GM19452 (cell line): ENCODE results near the gene RAB21.

Source experiments
- ATAC-seq: cut with Tn5 transposase; IDR thresholded peaks from one replicate; pipeline ENCODE4 v1.9.1; 2021; ENCODE audit not compliant: unreplicated experiment

RAB21 gene, protein sequence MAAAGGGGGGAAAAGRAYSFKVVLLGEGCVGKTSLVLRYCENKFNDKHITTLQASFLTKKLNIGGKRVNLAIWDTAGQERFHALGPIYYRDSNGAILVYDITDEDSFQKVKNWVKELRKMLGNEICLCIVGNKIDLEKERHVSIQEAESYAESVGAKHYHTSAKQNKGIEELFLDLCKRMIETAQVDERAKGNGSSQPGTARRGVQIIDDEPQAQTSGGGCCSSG

DNA sequence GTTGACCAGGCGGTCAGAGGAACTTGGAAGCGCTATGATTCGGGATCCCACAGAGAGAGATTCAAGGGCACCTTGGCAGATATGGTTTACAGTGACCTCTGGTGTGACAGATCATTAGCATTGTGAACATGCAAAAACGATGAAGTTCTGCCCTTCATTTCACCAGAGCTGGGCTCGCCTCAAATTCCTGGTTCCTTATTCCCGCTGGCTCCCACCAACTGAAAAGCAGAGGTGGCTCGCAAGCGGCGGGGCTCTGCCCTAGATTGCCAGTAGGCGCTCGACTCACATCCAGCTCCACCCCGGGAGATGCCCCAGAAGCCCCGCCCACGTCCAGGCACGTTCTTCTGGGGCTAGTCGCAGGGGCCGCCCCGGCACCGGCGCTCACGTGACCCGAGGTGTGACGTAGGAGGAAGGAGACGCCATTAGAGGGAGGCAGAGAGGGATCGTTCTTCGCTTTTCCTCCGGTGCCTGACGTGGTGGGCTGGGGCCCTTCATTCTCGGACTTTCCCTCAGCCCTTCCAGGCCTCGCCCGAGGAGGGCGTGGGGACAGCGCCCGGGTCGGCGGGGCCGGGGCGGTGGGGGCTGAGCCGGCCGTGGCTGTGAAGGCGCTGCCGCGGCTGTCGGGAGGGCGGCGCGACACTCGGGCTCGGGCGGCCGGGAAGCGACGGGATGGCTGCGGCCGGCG is at the start of gene RAB21:
Gene RAB21 (plus strand): TSS at position 403 of the 685 bp plus-strand sequence. CDS start 267 bp downstream, at position 670.
- peak; percentile 95 for ATAC-seq

DNA sequence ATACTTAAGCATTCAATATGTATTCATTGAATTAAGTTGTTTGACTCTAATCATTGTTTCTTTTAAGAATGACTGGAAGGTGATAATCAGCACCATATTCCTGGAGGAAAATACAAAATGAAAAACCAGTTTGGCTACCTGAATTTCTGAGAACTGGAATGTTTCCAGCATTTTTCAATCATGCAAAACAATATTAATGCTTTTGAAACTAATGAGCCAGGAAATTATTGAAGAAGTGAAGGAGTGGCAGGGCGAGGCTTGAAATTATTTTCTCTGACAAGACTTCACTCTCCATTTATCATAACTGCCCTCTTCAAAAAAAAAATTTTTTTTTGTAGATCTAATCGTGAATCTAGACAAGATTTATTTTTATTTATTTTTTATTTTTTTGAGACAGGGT is 49.7 kb upstream of the RAB21 start:
- ATAC-seq: no peak

DNA sequence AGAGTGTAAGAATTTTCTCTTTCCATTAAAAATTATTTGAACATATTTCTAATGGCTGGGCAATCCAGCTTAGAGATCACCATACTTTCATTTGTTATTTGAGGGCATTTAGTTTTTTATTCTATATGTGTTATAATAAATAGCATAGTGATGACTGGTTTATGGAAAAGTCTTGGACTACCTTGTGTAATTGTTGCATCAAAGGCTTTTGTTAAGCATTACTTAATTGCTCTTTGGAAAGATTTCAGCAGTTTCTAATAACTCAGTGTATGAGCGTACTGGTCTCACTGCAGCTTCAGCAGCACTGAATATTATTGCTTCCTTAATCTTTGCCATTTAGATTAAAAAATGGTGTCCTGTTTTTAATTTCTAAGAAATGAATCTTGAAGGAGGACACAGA is 46.0 kb upstream of the RAB21 start:
- ATAC-seq: no peak

DNA sequence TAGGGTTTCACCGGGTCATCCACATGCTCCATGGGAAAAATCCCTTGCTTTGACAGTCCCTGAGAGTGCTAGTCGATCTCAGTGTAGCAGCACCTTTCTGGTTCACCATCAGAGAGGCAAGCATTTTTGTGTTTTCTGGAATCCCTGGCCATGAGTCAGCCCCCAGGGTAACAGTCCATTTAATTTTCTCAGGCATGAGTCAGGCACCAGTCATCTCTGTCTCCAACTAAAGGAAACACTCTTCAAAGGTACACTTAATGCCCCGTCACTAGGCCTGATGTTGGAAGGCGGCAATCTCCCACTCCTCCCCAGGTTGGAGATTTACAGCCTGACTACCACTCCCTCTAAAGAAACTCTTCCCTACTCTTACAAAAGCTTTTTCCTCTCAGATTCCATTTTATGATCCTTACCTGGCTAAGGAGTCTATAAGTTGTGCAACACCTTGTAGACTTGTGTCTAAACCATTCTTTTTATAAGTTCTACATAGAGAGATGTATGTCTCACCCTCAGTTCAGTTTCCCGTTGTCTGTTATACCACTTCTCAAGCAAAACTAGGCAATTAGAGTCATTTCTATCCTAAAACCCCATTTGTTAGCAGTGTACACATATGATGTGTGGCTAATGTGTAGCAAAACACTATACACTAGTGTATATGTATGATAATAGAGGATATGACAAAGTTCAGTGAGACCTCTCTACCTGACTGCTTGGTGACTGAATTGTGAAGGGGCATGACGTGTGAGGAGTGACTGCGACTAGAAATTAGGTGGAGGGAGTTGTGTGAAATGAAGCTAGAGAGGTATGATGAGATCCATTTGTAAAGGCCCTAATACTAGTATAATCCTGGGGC is 44.2 kb upstream of the RAB21 start:
- ATAC-seq: no peak

DNA sequence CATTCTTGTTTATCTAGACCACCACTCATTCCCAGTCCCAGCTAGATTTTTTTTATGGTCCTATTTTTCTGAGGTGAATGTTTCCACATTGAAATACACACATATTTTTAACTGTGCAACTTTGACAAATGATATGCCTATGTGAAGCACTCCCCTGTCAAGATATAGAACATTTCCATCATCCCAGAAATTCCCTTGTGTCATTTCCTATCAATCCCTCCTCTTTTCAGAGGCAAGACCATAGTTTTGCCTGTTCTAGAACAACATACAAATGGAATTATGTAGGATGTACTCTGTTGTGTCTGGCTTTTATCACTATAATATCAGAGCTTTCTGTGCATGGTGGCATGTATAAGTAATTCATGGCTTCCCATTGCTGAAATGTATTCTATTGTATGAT is 36.1 kb upstream of the RAB21 start:
- ATAC-seq: no peak

DNA sequence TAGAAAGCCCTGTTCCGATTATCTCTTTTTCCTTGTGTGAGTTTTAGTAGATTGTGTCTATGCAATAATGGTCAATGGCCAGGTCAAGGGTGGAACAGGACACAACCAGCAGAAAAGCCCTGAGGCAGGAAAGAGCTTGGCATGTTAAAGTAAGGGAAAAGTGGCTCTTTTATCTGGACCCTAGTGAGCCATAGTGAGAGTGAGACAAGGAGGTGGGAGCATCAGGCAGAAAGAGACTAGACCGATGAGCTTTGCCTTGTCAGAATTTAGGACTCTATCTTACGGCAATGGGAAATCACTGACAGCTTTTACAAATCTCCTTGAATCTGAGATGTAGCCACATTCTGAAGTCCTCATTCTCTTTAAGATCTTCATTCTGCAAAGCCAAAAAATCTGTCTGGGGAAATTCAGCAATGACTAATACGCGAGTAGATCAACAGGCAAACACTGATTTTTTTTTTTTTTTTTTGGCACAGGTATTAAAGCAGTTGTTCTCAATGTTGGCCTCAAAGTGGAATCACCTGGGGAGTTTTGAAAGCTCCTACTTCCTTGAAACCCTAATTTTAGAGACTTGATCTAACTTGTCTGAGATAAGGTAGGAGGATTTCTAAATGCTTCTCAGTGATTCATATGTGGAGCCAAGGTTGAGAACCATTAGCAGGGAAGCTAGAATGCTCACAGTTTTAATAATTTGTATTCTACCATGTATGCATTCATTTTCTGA is 34.9 kb upstream of the RAB21 start:
- no peak for ATAC-seq

DNA sequence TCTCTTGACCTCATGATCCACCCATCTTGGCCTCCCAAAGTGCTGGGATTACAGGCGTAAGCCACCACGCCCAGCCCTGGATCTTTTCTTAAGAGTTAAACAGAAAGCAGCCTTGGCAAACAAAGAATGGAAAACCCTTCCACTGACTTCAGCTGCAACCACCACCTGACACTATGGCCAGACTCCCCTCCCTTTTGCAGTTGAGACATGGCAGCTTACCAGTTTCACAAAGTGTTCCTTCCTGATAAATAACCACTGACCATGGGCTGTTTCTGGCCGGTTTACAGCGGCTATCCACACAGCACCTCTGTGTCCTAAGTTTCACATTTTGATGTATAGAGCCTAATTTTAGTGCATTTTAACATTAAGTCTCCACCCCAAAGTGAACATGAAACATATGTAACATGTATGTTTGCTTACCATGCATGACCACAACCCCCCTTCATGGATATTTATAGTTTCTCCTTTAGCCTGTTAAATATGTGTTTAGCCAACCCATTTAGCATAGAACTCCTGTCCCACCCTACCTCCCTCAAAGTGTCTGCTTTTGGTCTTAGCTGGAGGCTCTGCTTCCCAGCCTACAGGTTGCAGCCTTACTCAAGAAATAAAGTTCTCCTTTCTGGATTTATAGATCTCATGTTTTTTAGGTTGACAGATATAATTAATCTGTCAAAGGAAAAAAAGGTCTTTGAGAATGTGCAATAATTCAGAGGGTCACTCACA is 32.7 kb upstream of the RAB21 start:
- ATAC-seq: no peak

DNA sequence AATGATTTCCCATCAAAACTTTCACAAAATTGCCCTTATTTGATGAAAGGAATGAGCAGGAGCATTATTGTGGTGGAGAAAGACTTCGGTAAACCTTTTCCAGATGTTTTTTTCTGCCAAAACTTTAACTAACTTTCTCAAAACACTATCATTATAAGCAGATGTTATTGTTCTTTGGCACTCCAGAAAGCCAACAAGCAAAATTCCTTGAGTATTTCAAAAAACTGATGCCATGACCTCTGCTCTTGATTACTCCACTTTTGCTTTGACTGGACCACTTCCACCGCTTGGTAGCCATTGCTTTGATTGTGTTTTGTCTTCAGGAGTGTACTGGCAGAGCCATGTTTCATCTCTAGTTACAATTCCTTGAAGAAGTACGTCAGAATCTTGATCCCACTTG is 29.7 kb upstream of the RAB21 start:
- no peak for ATAC-seq

DNA sequence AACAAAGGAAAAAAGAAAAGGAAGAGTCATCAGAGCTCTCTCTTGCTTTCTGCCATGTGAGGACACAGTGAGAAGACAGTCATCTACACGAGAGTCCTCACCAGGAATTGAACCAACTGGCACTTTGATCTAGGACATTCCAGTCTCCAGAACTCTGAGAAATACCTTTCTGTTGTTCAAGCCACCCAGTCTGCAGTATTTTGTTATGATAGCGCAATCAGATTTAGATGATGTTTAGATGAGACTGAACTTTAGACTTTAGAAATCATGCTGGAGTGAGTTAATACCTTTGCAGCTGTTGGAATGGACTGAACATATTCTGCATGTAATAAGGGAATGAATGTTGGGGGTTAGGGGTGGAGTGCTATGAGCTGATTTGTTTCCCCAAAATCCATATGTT is 28.1 kb upstream of the RAB21 start:
- no peak for ATAC-seq

DNA sequence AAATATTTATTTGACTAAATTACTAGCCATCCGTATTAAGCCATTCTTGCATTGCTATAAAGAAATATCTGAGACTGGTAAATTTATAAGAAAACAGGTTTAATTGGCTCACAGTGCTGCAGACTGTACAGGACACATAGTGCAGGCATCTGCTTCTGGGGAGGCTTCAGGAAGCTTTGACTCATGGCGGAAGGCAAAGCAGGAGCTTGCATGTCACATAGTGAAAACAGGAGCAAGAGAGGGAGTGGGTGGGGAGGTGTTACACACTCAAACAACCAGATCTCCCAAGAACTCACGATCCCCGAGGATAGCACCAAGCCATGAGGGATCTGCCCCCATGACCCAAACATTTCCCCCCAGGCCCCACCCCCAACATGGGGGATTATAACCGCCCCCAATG is 26.7 kb upstream of the RAB21 start:
- ATAC-seq: no peak

DNA sequence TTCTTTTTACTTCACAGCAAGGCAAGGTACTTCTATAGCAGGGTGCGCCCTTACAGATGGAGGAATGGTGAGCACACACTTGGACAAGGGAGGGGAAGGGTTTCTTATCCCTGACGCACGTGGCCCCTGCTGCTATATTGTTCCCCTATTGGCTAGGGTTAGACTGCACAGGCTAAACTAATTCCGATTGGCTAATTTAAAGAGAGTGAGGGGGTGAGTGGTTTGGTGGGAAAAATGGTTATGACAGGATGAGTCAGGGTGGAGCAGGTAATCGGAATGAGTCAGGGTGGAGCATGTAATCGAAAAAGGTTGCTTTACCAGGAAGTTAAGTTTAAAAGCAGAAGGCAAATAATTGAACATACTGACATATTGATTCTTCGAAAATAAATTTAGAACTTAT is 23.7 kb upstream of the RAB21 start:
- no peak for ATAC-seq

DNA sequence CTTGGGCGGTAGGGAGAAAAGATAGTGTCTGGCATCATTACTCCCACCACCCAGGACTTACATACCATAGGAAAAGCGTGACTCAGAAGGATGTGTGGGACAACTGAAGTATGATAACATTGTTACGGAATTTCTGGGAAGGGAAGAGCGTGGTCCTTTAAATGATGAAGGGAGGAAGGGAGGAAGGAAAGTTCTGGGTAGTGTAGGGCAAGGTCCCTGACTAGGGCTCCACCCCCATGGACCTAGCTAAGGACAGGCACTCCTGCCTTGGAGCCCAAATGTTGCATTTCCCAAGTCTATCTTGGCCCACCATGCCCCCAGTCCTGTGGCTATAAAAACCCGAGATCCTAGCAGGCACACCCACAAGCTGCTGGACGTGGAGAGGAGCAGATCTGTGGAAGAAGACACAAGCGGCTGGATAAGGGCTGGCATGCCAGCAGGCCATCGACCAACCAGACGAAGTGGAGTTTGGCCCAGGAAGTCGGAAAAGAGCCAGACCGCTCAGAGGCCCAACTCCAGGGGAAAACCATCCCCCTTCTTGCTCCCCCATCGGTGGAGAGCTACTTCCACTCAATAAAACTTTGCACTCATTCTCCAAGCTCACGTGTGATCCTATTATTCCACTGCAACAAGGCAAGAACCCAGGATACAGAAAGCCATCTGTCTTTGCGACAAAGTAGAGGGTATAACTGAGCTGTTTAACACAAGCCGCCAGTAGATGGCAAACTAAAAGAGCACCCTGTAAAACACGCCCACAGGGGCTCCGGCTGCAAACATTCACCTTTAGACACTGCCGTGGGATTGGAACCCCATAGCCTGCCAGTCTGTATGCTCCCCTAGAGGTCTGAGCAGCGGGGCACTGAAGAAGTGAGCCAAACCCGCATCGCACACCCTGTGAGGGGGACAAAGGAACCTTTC is 23.0 kb upstream of the RAB21 start:
- no peak for ATAC-seq

DNA sequence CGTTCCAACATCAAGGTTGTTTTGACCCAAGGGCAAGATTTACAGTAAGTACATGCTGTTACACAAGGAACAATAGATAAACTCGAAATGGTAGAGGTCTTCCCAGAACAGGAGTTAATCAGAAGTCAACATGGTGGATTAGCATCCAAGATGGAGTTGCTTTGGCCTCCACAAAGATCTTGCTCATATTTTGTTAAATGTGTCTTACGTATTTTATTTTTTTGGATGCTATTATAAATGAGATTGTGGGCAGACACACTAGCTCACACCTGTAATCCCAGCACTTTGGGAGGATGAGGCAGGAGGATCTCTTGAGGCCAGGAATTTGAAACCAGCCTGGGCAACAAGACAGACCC is 22.3 kb upstream of the RAB21 start:
- no peak for ATAC-seq

DNA sequence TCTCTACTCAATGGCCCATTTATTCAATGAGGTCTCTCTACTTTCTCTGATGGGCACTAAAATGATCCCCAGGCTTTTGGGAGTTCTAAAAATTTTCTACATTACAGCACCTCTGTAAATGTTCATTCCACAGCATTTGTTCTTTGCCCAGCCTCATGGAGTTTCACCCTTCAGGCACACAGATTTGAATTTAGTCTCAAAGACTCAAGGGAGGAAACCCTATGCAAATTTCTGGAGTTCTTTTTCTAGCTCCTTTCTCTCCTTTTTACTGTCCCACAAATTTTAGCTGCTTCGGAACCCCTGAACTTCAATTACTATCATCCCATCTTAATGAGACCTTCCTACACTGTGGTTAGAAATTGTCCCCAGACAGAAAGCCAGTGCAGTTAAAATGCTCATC is 17.5 kb upstream of the RAB21 start:
- ATAC-seq: no peak

DNA sequence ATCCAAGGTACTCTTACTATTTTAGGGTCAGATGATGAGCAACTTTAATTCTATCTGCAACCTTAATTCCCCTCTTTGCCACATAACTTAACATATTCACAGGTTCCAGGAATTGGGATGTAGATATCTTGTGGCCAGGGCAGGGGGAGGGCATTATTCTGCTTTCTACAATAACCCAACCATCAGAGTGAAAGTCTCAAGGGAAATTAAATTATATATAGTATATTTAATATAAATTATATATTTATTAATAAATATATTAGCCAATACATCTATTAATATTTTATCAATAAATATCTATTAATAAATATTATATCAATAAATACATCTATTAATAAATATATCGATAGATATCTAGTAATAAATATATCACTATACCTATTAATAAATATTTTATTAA is 11.7 kb upstream of the RAB21 start:
- no peak for ATAC-seq

DNA sequence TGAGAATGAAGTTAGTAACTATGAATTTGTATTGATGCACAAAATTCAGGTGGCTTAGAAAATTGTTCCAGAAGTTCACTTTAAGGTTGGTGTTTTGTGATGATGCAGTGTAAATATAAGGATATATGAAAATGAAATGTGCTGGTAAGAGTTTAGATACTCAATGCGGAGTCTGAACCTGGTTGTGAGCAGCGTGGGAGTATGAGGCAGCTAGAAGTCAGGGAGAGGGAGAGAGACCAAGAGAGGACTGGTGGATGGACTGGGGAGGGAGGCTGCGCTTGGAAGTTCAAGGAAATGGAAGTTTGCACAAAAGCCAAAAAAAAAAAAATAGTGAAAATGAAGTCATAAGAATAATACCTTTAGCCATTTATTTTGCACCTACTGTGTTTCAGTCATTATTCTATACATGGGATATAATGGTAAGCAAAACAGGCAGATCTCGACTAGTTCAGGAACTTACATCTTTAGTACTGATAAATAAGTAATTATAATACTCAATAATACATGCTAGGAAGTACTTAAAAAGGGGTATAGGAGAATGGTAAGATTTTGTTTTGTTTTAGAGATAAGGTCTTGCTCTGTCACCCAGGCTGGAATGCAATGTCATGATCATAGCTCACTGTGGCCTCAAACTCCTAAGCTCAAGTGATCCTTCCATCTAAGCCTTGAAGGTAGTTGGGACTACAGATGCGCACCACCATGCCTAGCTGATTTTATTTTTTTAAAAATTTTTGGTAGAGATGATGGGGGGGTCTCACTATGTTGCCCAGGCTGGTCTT is 10.0 kb upstream of the RAB21 start:
- ATAC-seq: no peak

DNA sequence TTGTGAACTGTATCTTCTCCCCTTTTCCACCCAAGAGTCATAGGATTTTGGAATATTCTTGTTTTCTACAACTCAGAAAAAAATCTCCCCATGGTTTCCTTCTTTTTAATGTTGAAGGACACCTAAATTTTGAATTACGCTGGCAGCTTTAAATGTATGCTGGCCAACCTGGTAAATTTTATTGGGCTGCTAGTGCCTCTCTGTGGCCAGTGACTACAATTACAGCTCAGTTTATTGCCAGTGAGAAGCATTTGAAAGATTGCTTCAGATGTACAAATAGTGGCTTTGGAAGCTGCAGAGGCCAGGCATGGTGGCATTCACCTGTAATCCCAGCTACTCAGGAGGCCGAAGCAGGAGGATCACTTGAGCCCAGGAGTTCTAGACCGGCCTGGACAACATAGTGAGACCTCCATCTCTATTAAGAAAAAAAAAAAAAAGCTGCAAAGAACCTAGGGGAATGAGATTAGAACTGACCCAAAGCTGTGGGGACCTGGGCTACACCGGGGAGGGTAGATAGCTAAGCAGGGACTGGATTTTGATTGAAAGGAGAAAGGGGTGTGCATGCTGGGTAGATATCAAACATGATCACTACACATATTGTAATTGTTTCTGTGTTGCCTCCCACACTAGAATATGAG is 7.6 kb upstream of the RAB21 start:
- peak; percentile 87 for ATAC-seq

DNA sequence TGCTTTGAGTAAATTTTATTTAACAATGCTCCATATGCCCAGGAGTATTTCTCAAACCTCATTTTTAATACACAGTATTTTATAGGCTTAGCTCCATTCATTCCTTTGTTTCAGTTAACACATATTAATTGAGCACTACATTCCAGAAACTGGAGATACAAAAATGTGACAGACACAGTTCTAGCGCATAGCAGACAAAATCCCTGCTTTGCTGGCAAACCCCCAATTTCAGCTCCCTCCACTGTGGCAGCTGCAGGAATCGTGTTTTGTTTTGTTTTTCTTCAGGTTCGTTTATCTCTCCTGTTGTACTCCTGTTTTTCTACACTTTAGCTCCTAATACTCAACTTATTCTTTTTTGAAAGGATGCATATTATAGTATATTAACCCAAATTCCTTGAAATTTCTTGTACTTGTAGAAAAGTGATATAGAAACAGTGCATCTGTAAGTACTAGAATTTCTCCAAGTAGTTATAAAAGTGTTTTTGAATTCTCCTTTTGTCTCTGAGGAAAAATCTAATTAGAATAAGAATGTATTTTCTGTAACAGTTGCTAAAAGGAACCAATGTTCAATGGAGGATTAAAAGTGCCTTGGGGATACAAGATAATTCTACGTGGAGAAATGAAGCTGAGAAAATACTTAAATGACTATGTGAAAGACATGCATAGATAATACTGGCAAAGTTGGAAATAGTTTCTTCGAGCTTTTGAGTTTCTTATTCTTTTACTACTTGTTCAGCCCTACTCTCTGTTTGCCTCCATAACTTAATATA is 6.4 kb upstream of the RAB21 start:
- ATAC-seq: no peak
